HepG2 (cell line): ENCODE results near the gene ARMH1. TPM values are rescaled to one million over a fixed set of nuclear protein-coding genes. Genes with fewer than 3 reads are reported as not detected.

Experiments used
- CHD4 ChIP-seq: fragments of 200-600 bp; sonication (generic); IDR thresholded peaks from 2 replicates; pipeline ENCODE4 v1.7.0; 2017; ENCODE audit warnings: mild to moderate bottlenecking, low read length, borderline replicate concordance
- GTF2F1 ChIP-seq: fragments of 150-350 bp; IDR thresholded peaks from 2 replicates; pipeline ENCODE4 v1.6.1; 2014; ENCODE audit warnings: low read length
- JARID2 ChIP-seq: sonication (generic); formaldehyde crosslinking; IDR thresholded peaks from 2 replicates; pipeline ENCODE4 v1.8.1; 2023; ENCODE audit warnings: missing genetic modification reagents, inconsistent platforms; ENCODE audit not compliant: insufficient replicate concordance
- NR3C1 ChIP-seq: sonication (generic); formaldehyde crosslinking; IDR thresholded peaks from 2 replicates; pipeline ENCODE4 v1.4.0; 2020; ENCODE audit warnings: missing genetic modification reagents
- PPARG ChIP-seq: conservative IDR thresholded peaks from 2 replicates; pipeline ENCODE4 v1.6.1; 2016; ENCODE audit warnings: missing biosample characterization, missing genetic modification reagents
- RBM22 ChIP-seq: fragments of 200-400 bp; formaldehyde crosslinking; optimal IDR thresholded peaks from 2 replicates; pipeline ENCODE3; 2017; ENCODE audit warnings: mild to moderate bottlenecking, low read length, moderate library complexity
- SALL2 ChIP-seq: sonication (generic); formaldehyde crosslinking; IDR thresholded peaks from 2 replicates; pipeline ENCODE4 v1.8.1; 2023; ENCODE audit warnings: mild to moderate bottlenecking, missing genetic modification reagents, inconsistent platforms
- SRSF1 ChIP-seq: fragments of 200-400 bp; formaldehyde crosslinking; optimal IDR thresholded peaks from 2 replicates; pipeline ENCODE3; 2017; ENCODE audit warnings: mild to moderate bottlenecking, low read depth, low read length, moderate library complexity
- THYN1 ChIP-seq: sonication (generic); formaldehyde crosslinking; IDR thresholded peaks from 2 replicates; pipeline ENCODE4 v1.8.1; 2023; ENCODE audit warnings: low read depth, mild to moderate bottlenecking, moderate library complexity, missing genetic modification reagents, borderline replicate concordance
- YEATS4 ChIP-seq: sonication (generic); formaldehyde crosslinking; IDR thresholded peaks from 2 replicates; pipeline ENCODE4 v1.4.0; 2020; ENCODE audit warnings: missing genetic modification reagents, borderline replicate concordance
- YY1 ChIP-seq: IDR thresholded peaks from 2 replicates; pipeline ENCODE4 v1.6.1; 2011; ENCODE audit warnings: low read length, low read depth, moderate library complexity, mild to moderate bottlenecking; ENCODE audit not compliant: insufficient read depth, insufficient replicate concordance
- ZNF235 ChIP-seq: sonication (generic); formaldehyde crosslinking; IDR thresholded peaks from 2 replicates; pipeline ENCODE4 v1.8.1; 2023; ENCODE audit warnings: mild to moderate bottlenecking, missing genetic modification reagents, borderline replicate concordance
- ZNF501 ChIP-seq: sonication (generic); formaldehyde crosslinking; IDR thresholded peaks from 2 replicates; pipeline ENCODE4 v1.5.1; 2020; ENCODE audit warnings: mild to moderate bottlenecking, moderate library complexity, missing genetic modification reagents
- ZSCAN29 ChIP-seq: sonication (generic); formaldehyde crosslinking; conservative IDR thresholded peaks from 2 replicates; pipeline ENCODE4 v1.4.0; 2020; ENCODE audit warnings: mild to moderate bottlenecking, missing genetic modification reagents
- polyA plus RNA-seq, 8 experiments: library from polyadenylated mRNA; depleted of rRNA in 3 of 8; stranded (reverse) in 7 of 8; unstranded in 1 of 8; fragments of >200 nt; fragmentation: Illumina TruSeq in 4 of 8; extraction: Trizol in 4 of 8; gene quantifications; 2 replicates each; pipeline versions ENCODE4 v1.2.1 to v1.2.3, GENCODE V29; 2011 to 2016; ENCODE audit warnings: low read depth in 4 of 8, missing spikeins in 1 of 8, mixed read lengths in 1 of 8; ENCODE audit not compliant: insufficient read depth in 1 of 8
- total RNA-seq, 5 experiments: library from RNA; depleted of rRNA; stranded (reverse); fragments of >200 nt; fragmentation: Illumina TruSeq; extraction: Trizol; gene quantifications; 2 replicates each; pipeline ENCODE4 v1.2.3, GENCODE V29; 2016; ENCODE audit warnings: low read depth in 1 of 5
- TF ChIP-seq, protein P1 (sequence below): IDR thresholded peaks from 2 replicates; pipeline ENCODE4 v1.6.1; 2016; ENCODE audit warnings: low read depth, borderline replicate concordance
- TF ChIP-seq, protein P2 (sequence below): sonication (generic); formaldehyde crosslinking; IDR thresholded peaks from 2 replicates; pipeline ENCODE4 v1.5.0; 2020; ENCODE audit warnings: mild to moderate bottlenecking, missing genetic modification reagents, moderate library complexity
- TF ChIP-seq, protein P3 (sequence below): sonication (generic); formaldehyde crosslinking; IDR thresholded peaks from 2 replicates; pipeline ENCODE4 v1.5.0; 2020; ENCODE audit warnings: missing genetic modification reagents
- TF ChIP-seq, protein P4 (sequence below): sonication (generic); formaldehyde crosslinking; IDR thresholded peaks from 2 replicates; pipeline ENCODE4 v1.4.0; 2020; ENCODE audit warnings: missing genetic modification reagents, borderline replicate concordance
- TF ChIP-seq, protein P5 (sequence below): sonication (generic); formaldehyde crosslinking; IDR thresholded peaks from 2 replicates; pipeline ENCODE4 v1.9.0; 2022; ENCODE audit warnings: low read depth, missing genetic modification reagents

Gene ARMH1
- total and polyA plus RNA-seq, 2 of the 13 experiments (the other 11 are each of a cell fraction or from before 2014, with no cell fraction given), result 0.69 TPM; not detected in 1

DNA sequence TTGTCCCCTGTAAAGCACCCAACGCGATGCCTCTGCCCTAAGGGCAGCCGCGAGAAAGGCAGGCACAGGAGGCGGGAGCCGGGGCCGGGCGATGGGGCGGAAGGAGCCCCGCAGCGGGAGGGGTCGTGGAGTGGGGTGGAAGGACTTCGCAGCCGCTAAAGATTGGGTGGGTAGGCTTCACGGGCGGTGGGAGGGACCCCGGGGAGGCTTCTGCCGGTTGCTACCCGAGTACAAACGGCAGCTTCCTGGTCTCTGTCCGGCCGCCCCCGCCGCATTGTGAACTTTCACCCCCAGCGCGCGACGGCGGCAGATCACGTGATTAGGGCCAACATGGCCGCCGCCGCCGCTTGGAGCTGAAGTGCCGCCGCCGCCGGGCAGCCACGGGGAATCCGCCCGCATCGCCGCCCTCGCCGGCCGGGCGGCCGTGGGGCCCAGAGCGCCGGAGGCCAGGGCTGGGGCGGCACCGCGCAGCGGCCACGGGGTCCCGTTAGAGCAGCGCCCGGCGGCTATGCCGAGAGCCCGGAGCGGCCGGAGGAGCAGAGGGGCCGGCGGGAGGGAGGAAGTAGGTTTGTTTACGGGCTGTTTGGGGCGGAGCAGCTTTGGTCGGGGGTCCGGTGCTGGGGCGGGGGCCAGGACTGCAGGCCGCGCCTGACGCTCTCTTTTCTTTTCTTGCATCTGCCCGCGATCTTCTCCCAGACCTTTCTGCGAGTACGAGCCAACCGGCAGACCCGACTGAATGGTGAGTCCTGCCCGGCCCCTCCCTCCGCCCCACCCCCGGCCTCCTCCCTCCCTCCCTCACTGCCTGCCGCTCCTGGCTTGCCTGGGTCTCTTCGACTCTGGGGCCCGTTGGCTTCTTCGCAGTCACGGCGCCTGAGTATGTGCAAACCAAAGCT lies 42.6 kb upstream of the ARMH1 start (continued):
- TF ChIP-seq, protein P1, sequence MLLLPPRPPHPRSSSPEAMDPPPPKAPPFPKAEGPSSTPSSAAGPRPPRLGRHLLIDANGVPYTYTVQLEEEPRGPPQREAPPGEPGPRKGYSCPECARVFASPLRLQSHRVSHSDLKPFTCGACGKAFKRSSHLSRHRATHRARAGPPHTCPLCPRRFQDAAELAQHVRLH (CRISPR knock-in tag), result no peak; the same call in 1 of the 2 replicates
- TF ChIP-seq ZSCAN29 (no peak), YY1 (peak; percentile 97), SRSF1 (no peak), ZNF501 (no peak), ZNF235 (peak; percentile 63; the same call in 1 of the 2 replicates), PPARG (0 out of 2 replicates have a peak, but pooled peaks have one; percentile 59), CHD4 (no peak), YEATS4 (peak; percentile 81; the same call in 1 of the 2 replicates), NR3C1 (CRISPR knock-in tag) (no peak), SALL2 (CRISPR knock-in tag) (peak; percentile 71), GTF2F1 (no peak), RBM22 (no peak), THYN1 (CRISPR knock-in tag) (no peak), JARID2 (CRISPR knock-in tag) (no peak)
- TF ChIP-seq, protein P2, sequence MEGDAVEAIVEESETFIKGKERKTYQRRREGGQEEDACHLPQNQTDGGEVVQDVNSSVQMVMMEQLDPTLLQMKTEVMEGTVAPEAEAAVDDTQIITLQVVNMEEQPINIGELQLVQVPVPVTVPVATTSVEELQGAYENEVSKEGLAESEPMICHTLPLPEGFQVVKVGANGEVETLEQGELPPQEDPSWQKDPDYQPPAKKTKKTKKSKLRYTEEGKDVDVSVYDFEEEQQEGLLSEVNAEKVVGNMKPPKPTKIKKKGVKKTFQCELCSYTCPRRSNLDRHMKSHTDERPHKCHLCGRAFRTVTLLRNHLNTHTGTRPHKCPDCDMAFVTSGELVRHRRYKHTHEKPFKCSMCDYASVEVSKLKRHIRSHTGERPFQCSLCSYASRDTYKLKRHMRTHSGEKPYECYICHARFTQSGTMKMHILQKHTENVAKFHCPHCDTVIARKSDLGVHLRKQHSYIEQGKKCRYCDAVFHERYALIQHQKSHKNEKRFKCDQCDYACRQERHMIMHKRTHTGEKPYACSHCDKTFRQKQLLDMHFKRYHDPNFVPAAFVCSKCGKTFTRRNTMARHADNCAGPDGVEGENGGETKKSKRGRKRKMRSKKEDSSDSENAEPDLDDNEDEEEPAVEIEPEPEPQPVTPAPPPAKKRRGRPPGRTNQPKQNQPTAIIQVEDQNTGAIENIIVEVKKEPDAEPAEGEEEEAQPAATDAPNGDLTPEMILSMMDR (CRISPR knock-in tag), result no peak
- TF ChIP-seq, protein P3, sequence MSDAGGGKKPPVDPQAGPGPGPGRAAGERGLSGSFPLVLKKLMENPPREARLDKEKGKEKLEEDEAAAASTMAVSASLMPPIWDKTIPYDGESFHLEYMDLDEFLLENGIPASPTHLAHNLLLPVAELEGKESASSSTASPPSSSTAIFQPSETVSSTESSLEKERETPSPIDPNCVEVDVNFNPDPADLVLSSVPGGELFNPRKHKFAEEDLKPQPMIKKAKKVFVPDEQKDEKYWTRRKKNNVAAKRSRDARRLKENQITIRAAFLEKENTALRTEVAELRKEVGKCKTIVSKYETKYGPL (CRISPR knock-in tag), result no peak
- TF ChIP-seq, protein P4, sequence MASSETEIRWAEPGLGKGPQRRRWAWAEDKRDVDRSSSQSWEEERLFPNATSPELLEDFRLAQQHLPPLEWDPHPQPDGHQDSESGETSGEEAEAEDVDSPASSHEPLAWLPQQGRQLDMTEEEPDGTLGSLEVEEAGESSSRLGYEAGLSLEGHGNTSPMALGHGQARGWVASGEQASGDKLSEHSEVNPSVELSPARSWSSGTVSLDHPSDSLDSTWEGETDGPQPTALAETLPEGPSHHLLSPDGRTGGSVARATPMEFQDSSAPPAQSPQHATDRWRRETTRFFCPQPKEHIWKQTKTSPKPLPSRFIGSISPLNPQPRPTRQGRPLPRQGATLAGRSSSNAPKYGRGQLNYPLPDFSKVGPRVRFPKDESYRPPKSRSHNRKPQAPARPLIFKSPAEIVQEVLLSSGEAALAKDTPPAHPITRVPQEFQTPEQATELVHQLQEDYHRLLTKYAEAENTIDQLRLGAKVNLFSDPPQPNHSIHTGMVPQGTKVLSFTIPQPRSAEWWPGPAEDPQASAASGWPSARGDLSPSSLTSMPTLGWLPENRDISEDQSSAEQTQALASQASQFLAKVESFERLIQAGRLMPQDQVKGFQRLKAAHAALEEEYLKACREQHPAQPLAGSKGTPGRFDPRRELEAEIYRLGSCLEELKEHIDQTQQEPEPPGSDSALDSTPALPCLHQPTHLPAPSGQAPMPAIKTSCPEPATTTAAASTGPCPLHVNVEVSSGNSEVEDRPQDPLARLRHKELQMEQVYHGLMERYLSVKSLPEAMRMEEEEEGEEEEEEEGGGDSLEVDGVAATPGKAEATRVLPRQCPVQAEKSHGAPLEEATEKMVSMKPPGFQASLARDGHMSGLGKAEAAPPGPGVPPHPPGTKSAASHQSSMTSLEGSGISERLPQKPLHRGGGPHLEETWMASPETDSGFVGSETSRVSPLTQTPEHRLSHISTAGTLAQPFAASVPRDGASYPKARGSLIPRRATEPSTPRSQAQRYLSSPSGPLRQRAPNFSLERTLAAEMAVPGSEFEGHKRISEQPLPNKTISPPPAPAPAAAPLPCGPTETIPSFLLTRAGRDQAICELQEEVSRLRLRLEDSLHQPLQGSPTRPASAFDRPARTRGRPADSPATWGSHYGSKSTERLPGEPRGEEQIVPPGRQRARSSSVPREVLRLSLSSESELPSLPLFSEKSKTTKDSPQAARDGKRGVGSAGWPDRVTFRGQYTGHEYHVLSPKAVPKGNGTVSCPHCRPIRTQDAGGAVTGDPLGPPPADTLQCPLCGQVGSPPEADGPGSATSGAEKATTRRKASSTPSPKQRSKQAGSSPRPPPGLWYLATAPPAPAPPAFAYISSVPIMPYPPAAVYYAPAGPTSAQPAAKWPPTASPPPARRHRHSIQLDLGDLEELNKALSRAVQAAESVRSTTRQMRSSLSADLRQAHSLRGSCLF (CRISPR knock-in tag), result no peak
- TF ChIP-seq, protein P5, sequence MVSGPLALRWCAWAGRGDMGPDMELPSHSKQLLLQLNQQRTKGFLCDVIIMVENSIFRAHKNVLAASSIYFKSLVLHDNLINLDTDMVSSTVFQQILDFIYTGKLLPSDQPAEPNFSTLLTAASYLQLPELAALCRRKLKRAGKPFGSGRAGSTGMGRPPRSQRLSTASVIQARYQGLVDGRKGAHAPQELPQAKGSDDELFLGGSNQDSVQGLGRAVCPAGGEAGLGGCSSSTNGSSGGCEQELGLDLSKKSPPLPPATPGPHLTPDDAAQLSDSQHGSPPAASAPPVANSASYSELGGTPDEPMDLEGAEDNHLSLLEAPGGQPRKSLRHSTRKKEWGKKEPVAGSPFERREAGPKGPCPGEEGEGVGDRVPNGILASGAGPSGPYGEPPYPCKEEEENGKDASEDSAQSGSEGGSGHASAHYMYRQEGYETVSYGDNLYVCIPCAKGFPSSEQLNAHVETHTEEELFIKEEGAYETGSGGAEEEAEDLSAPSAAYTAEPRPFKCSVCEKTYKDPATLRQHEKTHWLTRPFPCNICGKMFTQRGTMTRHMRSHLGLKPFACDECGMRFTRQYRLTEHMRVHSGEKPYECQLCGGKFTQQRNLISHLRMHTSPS, result peak; percentile 48; the same call in 1 of the 2 replicates
